H54 (cell line): Measurements from ENCODE around the gene SRGAP2B.
"Not testable (repeated sequence)": the region's sequence is repeated elsewhere in the genome, so short reads cannot be mapped to it uniquely, and the experiment has no call there.

Experiments
- DNase-seq: peaks from one replicate; pipeline ENCODE4 v3.0.0; 2011; ENCODE audit warnings: low spot score, mixed read lengths; ENCODE audit not compliant: insufficient read length
- FAIRE-seq: peaks from 3 replicates; lab custom pipeline; 2011; peaks lifted over from hg19 to GRCh38; lab: Jason Lieb, UNC

The SRGAP2B gene

GRCh38 chr1:144966488-144966887 is 128.6 kb downstream of the SRGAP2B start:
- FAIRE-seq, DNase-seq: not testable (repeated sequence)

GRCh38 chr1:144964765-144965164 is 130.4 kb downstream of the SRGAP2B start:
- not testable (repeated sequence) for FAIRE-seq, DNase-seq

DNA sequence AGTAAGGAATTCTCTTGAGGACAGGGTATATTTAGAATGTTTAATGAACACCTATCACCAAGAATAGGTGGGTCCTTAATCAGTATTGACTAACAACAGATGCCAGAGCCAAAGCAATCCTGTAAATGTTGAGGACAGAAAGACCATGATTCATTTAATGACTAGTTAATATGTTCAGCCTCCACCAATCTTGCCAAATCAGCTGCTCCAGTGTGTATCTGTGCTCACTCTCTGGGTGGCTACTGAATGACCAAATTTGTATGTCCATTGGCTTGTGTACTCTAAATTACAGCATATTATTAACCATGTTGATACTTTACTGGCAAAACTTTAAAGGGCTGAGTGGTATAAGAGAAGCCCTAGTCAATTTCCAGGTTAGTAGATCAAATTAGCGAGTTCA is 130.9 kb downstream of the SRGAP2B start:
- DNase-seq, FAIRE-seq: not testable (repeated sequence)

- FAIRE-seq, DNase-seq: not testable (repeated sequence)
These were observed 131.6 kb downstream of the SRGAP2B start for GRCh38 chr1:144963571-144963970.

DNA sequence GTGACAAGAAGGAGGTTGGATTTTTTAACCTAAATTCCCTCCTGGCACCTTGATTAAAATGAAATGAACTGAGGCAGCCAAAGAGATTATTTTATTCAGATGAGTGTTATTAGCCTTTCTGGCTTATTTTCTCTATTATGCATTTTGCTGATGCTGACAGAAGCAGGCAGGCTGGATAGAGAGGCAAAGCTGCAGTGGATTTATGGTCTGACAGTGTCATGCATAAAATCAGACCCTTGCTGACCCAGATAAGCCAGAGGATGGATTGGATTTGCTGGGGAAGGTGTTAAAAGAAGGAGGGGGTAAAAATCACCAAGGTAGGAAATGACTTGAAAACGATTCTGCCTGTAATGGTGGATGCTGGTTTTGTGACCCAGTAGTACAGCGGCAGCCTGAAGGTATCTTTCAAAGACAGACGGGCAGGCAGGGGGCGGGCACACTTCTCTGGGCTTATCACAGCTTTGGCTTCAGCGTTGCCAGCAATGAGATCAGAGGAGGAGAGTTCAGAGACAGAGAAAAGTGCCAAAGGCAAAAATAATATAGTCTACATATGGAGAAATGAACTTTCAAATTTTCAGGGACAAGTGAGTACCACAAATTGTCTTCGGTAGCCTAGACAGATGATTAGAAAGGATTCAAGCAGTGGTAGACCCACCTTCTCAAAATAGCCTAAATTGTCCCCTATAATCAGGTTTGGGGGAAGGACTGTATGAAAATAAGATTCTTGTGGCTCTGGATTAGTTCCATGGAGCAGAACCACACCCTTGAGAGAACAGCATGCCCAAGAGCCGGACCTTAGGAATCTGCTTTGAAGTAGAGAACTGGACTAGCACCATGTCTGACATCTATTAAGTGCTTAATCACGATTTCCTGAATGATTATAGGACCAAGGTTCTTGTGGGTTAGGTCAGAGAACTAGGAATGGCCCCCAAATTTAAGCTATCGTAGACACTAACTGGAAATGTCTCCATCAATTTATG is 133.2 kb downstream of the SRGAP2B start:
- DNase-seq, FAIRE-seq: not testable (repeated sequence)

GRCh38 chr1:144960929-144961488 is 134.1 kb downstream of the SRGAP2B start:
- FAIRE-seq, DNase-seq: not testable (repeated sequence)

- peak; percentile 62 for FAIRE-seq
- DNase-seq, result not testable (repeated sequence)
These were observed 146.7 kb downstream of the SRGAP2B start for GRCh38 chr1:144948390-144948789.

DNA sequence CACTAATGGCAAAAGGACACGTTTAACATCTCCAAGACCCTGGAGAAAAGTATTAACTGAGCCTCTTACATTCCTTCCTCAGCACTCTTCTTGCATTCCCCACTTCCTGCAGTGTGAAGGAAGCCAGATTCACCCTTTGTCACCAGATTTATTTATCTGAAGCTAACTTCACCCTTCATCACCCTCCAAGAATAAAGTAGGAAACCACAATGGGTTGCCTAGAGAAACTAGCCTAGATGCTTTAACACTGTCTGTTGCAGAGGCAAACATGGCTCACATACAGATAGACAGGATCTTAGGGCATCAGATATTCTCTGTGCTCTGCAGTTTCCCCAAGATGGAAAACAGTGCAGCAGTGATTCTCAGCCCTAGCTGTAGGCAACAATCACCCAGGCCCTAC is 147.6 kb downstream of the SRGAP2B start:
- not testable (repeated sequence) for FAIRE-seq, DNase-seq

GRCh38 chr1:144946525-144947480 is 148.3 kb downstream of the SRGAP2B start:
- not testable (repeated sequence) for DNase-seq, FAIRE-seq

DNA sequence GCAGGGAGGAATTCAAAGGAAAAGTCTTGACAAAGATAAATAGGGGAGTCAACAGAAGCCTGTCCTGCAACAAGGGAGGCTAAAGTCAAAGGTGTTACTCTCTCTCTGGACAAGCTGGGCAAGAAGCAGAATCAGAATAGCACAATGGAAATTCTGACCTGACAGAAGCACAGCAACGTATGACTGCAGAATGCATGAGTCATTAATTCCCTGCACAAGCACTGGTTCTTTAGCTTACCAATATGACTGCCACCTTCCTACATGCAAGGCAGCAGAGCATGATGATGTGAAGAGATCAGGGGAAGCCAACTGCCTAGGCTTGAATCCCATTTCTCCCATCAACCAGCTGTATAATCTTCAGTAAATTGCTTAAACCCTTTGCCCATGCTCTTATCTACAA is 153.4 kb downstream of the SRGAP2B start:
- FAIRE-seq, result peak; percentile 98
- not testable (repeated sequence) for DNase-seq

GRCh38 chr1:144940054-144940453 is 155.1 kb downstream of the SRGAP2B start:
- not testable (repeated sequence) for DNase-seq, FAIRE-seq

GRCh38 chr1:144938627-144939026 is 156.5 kb downstream of the SRGAP2B start:
- FAIRE-seq, result peak; percentile 38

DNA sequence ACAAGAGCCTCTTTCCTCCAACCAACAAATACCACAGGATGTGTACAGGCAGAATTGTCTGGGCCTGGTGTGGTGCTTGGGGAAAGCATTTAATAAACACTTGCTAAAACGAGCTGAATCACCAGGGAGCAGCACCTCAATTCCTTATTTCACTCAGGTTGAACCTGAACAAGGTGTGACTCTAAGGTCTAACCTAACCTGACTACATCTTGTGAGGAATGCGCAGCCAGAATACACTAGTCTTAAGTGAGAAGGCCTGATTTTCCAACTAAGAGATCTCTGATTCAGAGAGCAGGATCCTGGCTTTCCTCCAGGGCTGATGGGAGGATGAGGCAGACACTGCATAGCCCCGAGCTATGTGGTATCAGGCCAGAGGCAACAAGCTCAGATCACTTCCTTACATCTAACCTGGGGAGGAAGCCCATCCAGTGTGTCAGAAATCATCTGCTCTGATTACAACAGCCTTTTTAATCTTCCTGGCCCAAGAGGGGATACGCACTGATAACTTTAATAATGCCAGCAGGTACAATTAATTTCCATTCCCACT is 158.9 kb downstream of the SRGAP2B start:
- not testable (repeated sequence) for DNase-seq
- peak; percentile 98 for FAIRE-seq

More at GRCh38 chr1:144938627-144939026, 156.5 kb downstream of the SRGAP2B start:
- not testable (repeated sequence) for DNase-seq

DNA sequence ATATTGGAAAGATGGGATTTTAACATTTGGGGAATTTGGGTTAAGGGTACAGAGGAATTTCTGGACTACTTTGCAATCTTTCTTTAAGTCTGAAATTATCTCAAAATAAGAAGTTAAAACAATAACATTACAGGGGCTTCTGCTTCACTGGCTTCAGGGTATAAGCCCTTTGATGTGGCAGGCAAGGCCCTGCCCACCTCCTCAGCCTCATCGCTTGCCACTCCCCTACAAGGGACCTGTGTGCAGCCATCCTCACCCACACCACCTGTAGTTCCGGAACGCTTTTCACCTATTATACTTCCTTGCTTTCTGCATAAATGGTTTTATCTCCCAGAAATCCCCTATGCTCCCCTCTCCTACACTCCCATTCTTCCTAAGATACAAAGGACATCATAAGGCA is 159.8 kb downstream of the SRGAP2B start:
- FAIRE-seq, DNase-seq: not testable (repeated sequence)

GRCh38 chr1:144933014-144933413 is 162.1 kb downstream of the SRGAP2B start:
- FAIRE-seq, DNase-seq: not testable (repeated sequence)

DNA sequence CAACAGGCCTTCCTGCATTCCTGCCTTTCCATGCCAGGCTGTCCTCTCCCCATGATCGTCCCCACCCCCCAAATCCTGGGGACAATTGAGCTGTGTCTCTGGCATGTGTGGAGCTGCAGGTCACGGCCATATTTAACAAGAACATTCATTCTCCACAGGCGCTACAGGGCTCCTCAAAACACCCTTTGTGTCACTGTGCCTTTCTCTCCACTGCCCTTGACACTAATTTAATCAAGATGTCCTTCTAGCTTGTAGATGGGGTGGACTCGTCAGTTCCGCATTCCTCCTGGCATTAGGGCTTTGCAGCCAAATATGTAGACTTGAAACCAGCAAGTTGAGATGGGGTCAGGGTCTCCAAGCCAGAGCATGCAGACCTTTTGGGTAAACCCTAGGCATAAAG is 163.0 kb downstream of the SRGAP2B start:
- not testable (repeated sequence) for FAIRE-seq, DNase-seq

- not testable (repeated sequence) for FAIRE-seq, DNase-seq
These were observed 163.6 kb downstream of the SRGAP2B start for GRCh38 chr1:144931553-144931952.

DNA sequence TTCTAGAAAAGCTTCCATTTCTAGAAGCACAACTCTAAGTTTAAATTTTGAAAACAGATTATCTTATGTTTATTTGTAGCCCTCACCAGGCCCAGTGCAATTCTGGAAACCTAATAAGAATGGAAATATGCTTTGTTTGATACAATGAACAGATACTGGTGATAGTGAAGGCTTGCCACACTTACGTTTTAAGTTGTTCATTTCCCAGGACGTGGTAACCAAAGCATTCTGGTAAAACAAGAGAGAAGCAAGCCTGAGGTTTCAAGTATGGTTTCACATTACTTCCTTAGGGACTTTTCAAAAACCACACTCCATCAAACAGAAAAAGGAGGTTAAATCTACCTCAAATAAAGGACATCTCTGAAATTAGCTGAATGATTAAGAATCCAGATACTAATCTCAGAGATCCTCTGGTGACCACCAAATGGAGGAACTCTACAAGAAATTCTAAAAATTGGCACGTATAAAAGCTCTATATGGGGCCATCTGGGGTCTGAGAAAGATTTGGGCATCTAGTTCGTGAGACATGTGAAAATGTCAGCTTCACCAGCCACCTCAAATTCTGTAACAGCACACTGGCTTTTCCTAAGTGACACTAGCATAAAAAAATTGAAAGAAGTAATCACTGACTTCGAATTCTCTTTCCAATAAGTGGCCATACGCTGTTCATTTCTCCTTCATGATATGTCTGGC is 164.9 kb downstream of the SRGAP2B start:
- FAIRE-seq, DNase-seq: not testable (repeated sequence)
